HepG2 (cell line): ENCODE results near the gene GEMIN2. TPM values are rescaled to one million over a fixed set of nuclear protein-coding genes. Genes with fewer than 3 reads are reported as not detected.

Experiments
- CENPT ChIP-seq: sonication (generic); formaldehyde crosslinking; IDR thresholded peaks from 2 replicates; pipeline ENCODE4 v1.8.0; 2022; ENCODE audit warnings: low read depth, mild to moderate bottlenecking, moderate library complexity, missing genetic modification reagents
- GABPB1 ChIP-seq: IDR thresholded peaks from 2 replicates; pipeline ENCODE4 v1.6.1; 2016; ENCODE audit warnings: mild to moderate bottlenecking, missing genetic modification reagents, moderate library complexity, missing compliant biosample characterization
- HMG20A ChIP-seq: IDR thresholded peaks from 2 replicates; pipeline ENCODE4 v1.6.1; 2016; ENCODE audit warnings: borderline replicate concordance
- KLF9 ChIP-seq: IDR thresholded peaks from 2 replicates; pipeline ENCODE4 v1.6.1; 2016; ENCODE audit warnings: low read depth
- MAZ ChIP-seq, 2 experiments: sonication (generic) in 1 of 2; formaldehyde crosslinking in 1 of 2; IDR thresholded peaks; 2 replicates each; pipeline versions ENCODE4 v1.5.0 to v1.6.1; 2012 to 2020; ENCODE audit warnings: low read depth in 2 of 2, mild to moderate bottlenecking in 2 of 2, borderline replicate concordance in 1 of 2, improper control_type of control experiment in 1 of 2, low read length in 1 of 2, missing genetic modification reagents in 1 of 2, moderate library complexity in 1 of 2
- MEIS2 ChIP-seq: sonication (generic); formaldehyde crosslinking; IDR thresholded peaks from 2 replicates; pipeline ENCODE4 v1.9.0; 2021; ENCODE audit warnings: mild to moderate bottlenecking, missing genetic modification reagents
- MTF1 ChIP-seq: sonication (generic); formaldehyde crosslinking; IDR thresholded peaks from 2 replicates; pipeline ENCODE4 v1.5.0; 2020; ENCODE audit warnings: missing genetic modification reagents
- NFE2L2 ChIP-seq: fragments of 150-350 bp; IDR thresholded peaks from 2 replicates; pipeline ENCODE4 v1.6.1; 2014; ENCODE audit warnings: low read length
- NR1H2 ChIP-seq: sonication (generic); formaldehyde crosslinking; IDR thresholded peaks from 2 replicates; pipeline ENCODE4 v1.8.1; 2022; ENCODE audit warnings: low read depth, missing genetic modification reagents, borderline replicate concordance
- PPARG ChIP-seq: conservative IDR thresholded peaks from 2 replicates; pipeline ENCODE4 v1.6.1; 2016; ENCODE audit warnings: missing biosample characterization, missing genetic modification reagents
- PTBP1 ChIP-seq: fragments of 200-400 bp; formaldehyde crosslinking; IDR thresholded peaks from 2 replicates; pipeline ENCODE4 v1.6.1; 2018; ENCODE audit warnings: low read length, low read depth; ENCODE audit not compliant: poor library complexity, severe bottlenecking
- SMARCC2 ChIP-seq: fragments of 450-650 bp; IDR thresholded peaks from 2 replicates; pipeline ENCODE4 v1.6.1; 2017; ENCODE audit warnings: antibody characterized with exemption, mild to moderate bottlenecking
- TCF7 ChIP-seq: sonication (generic); IDR thresholded peaks from 2 replicates; pipeline ENCODE4 v1.6.1; 2016; ENCODE audit warnings: antibody characterized with exemption, low read depth
- ZKSCAN1 ChIP-seq: fragments of 150-350 bp; IDR thresholded peaks from 2 replicates; pipeline ENCODE4 v1.6.1; 2014; ENCODE audit warnings: low read length
- ZNF749 ChIP-seq: sonication (generic); formaldehyde crosslinking; IDR thresholded peaks from 2 replicates; pipeline ENCODE4 v1.8.0; 2022; ENCODE audit warnings: mild to moderate bottlenecking, missing genetic modification reagents, moderate library complexity, borderline replicate concordance
- ZSCAN20 ChIP-seq: sonication (generic); formaldehyde crosslinking; IDR thresholded peaks from 2 replicates; pipeline ENCODE4 v1.4.0; 2020; ENCODE audit warnings: missing genetic modification reagents, mild to moderate bottlenecking, borderline replicate concordance
- polyA plus RNA-seq, 8 experiments: library from polyadenylated mRNA; depleted of rRNA in 3 of 8; stranded (reverse) in 7 of 8; unstranded in 1 of 8; fragments of >200 nt; fragmentation: Illumina TruSeq in 4 of 8; extraction: Trizol in 4 of 8; gene quantifications; 2 replicates each; pipeline versions ENCODE4 v1.2.1 to v1.2.3, GENCODE V29; 2011 to 2016; ENCODE audit warnings: low read depth in 4 of 8, missing spikeins in 1 of 8, mixed read lengths in 1 of 8; ENCODE audit not compliant: insufficient read depth in 1 of 8
- total RNA-seq, 5 experiments: library from RNA; depleted of rRNA; stranded (reverse); fragments of >200 nt; fragmentation: Illumina TruSeq; extraction: Trizol; gene quantifications; 2 replicates each; pipeline ENCODE4 v1.2.3, GENCODE V29; 2016; ENCODE audit warnings: low read depth in 1 of 5
- TF ChIP-seq, protein P1 (sequence below): IDR thresholded peaks from 2 replicates; pipeline ENCODE4 v1.6.1; 2012; ENCODE audit warnings: low read length, improper control_type of control experiment
- TF ChIP-seq, protein P2 (sequence below): sonication (generic); formaldehyde crosslinking; IDR thresholded peaks from 2 replicates; pipeline ENCODE4 v1.5.0; 2020; ENCODE audit warnings: missing genetic modification reagents
- TF ChIP-seq, protein P3 (sequence below): sonication (generic); formaldehyde crosslinking; IDR thresholded peaks from 2 replicates; pipeline ENCODE4 v1.5.1; 2020; ENCODE audit warnings: mild to moderate bottlenecking, missing genetic modification reagents, borderline replicate concordance
- TF ChIP-seq, protein P4 (sequence below): sonication (generic); formaldehyde crosslinking; IDR thresholded peaks from 2 replicates; pipeline ENCODE4 v1.9.0; 2021; ENCODE audit warnings: missing genetic modification reagents, borderline replicate concordance
- TF ChIP-seq, protein P5 (sequence below): IDR thresholded peaks from 2 replicates; pipeline ENCODE4 v1.6.1; 2016; ENCODE audit warnings: control low read depth

Gene GEMIN2
- total and polyA plus RNA-seq, 2 of the 13 experiments (the other 11 are each of a cell fraction or from before 2014, with no cell fraction given): 54.8 to 110 TPM

DNA sequence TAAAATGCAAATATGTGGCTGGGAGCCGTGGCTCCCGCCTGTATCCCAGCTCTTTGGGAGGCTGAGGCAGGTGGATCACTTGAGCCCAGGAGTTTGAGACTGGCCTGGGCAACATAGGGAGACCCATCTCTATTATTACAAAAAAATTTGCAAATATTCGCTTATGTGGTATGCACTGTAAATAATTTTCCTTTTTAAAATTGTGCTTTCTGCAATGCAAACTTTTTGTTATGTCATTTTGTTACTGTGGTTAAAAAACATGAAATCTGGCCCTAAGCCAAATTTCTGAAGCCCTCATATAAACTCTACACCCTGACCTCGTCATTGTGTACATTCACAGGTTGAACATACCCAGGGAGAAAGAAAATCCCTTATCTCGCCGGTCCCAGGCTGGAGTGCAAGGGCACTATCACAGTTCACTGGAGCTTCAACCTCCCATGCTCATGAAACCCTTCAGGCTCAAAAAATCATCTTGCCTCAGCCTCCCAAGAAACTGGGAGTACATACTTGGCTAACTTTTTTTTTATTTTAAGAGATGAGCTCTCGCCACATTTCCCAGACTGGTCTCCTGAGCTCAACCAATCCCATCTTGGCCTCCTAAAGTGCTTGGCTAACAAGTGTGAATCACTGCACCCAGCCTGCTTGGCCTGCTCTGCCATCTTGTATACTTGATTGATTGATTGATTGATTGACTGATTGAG lies 31.3 kb downstream of the GEMIN2 start (continued):
- TF ChIP-seq, protein P1, sequence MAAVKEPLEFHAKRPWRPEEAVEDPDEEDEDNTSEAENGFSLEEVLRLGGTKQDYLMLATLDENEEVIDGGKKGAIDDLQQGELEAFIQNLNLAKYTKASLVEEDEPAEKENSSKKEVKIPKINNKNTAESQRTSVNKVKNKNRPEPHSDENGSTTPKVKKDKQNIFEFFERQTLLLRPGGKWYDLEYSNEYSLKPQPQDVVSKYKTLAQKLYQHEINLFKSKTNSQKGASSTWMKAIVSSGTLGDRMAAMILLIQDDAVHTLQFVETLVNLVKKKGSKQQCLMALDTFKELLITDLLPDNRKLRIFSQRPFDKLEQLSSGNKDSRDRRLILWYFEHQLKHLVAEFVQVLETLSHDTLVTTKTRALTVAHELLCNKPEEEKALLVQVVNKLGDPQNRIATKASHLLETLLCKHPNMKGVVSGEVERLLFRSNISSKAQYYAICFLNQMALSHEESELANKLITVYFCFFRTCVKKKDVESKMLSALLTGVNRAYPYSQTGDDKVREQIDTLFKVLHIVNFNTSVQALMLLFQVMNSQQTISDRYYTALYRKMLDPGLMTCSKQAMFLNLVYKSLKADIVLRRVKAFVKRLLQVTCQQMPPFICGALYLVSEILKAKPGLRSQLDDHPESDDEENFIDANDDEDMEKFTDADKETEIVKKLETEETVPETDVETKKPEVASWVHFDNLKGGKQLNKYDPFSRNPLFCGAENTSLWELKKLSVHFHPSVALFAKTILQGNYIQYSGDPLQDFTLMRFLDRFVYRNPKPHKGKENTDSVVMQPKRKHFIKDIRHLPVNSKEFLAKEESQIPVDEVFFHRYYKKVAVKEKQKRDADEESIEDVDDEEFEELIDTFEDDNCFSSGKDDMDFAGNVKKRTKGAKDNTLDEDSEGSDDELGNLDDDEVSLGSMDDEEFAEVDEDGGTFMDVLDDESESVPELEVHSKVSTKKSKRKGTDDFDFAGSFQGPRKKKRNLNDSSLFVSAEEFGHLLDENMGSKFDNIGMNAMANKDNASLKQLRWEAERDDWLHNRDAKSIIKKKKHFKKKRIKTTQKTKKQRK: no peak
- TF ChIP-seq MAZ (IDR thresholded peaks at IDR 0.05; ENCODE audit: borderline replicate concordance, low read depth, low read length): no peak
- no peak for TF ChIP-seq MAZ (CRISPR knock-in tag; IDR thresholded peaks at IDR 0.05; ENCODE audit: low read depth)
- peak; percentile 35; the same call in 1 of the 2 replicates for TF ChIP-seq TCF7
- TF ChIP-seq PPARG: peak; percentile 44; the same call in 1 of the 2 replicates
- no peak for TF ChIP-seq MEIS2
- TF ChIP-seq, protein P2, sequence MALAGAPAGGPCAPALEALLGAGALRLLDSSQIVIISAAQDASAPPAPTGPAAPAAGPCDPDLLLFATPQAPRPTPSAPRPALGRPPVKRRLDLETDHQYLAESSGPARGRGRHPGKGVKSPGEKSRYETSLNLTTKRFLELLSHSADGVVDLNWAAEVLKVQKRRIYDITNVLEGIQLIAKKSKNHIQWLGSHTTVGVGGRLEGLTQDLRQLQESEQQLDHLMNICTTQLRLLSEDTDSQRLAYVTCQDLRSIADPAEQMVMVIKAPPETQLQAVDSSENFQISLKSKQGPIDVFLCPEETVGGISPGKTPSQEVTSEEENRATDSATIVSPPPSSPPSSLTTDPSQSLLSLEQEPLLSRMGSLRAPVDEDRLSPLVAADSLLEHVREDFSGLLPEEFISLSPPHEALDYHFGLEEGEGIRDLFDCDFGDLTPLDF (CRISPR knock-in tag): peak; percentile 35; the same call in 1 of the 2 replicates
- TF ChIP-seq GABPB1: no peak
- TF ChIP-seq ZKSCAN1: no peak
- TF ChIP-seq ZSCAN20 (CRISPR knock-in tag): no peak
- no peak; the same call in 1 of the 2 replicates for TF ChIP-seq ZNF749 (CRISPR knock-in tag)
- TF ChIP-seq, protein P3, sequence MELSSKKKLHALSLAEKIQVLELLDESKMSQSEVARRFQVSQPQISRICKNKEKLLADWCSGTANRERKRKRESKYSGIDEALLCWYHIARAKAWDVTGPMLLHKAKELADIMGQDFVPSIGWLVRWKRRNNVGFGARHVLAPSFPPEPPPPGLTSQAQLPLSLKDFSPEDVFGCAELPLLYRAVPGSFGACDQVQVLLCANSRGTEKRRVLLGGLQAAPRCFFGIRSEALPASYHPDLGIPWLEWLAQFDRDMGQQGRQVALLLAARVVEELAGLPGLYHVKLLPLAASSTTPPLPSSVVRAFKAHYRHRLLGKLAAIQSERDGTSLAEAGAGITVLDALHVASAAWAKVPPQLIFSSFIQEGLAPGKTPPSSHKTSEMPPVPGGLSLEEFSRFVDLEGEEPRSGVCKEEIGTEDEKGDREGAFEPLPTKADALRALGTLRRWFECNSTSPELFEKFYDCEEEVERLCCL: no peak; the same call in 1 of the 2 replicates
- no peak; the same call in 1 of the 2 replicates for TF ChIP-seq MTF1
- TF ChIP-seq, protein P4, sequence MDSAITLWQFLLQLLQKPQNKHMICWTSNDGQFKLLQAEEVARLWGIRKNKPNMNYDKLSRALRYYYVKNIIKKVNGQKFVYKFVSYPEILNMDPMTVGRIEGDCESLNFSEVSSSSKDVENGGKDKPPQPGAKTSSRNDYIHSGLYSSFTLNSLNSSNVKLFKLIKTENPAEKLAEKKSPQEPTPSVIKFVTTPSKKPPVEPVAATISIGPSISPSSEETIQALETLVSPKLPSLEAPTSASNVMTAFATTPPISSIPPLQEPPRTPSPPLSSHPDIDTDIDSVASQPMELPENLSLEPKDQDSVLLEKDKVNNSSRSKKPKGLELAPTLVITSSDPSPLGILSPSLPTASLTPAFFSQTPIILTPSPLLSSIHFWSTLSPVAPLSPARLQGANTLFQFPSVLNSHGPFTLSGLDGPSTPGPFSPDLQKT (CRISPR knock-in tag): no peak
- TF ChIP-seq, protein P5, sequence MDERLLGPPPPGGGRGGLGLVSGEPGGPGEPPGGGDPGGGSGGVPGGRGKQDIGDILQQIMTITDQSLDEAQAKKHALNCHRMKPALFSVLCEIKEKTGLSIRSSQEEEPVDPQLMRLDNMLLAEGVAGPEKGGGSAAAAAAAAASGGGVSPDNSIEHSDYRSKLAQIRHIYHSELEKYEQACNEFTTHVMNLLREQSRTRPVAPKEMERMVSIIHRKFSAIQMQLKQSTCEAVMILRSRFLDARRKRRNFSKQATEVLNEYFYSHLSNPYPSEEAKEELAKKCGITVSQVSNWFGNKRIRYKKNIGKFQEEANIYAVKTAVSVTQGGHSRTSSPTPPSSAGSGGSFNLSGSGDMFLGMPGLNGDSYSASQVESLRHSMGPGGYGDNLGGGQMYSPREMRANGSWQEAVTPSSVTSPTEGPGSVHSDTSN (CRISPR knock-in tag): no peak
- no peak for TF ChIP-seq PTBP1
- no peak for TF ChIP-seq NFE2L2
- TF ChIP-seq NR1H2 (CRISPR knock-in tag): no peak
- TF ChIP-seq HMG20A (CRISPR knock-in tag): peak; percentile 50; the same call in 1 of the 2 replicates
- TF ChIP-seq CENPT: no peak
- TF ChIP-seq KLF9 (CRISPR knock-in tag): no peak
- no peak for TF ChIP-seq SMARCC2
